ENCODE results near the gene ANKRD34A. TPM values are rescaled to one million over a fixed set of nuclear protein-coding genes. Genes with fewer than 3 reads are reported as not detected.
A peak's percentile ranks its signal among the peaks of the same experiment; 100 is the strongest.
"Not testable (repeated sequence)": the region's sequence is repeated elsewhere in the genome, so short reads cannot be mapped to it uniquely, and the experiment has no call there.

Gene ANKRD34A
- total RNA-seq, 1 donor from 2014 or later: 0.56 TPM

DNA sequence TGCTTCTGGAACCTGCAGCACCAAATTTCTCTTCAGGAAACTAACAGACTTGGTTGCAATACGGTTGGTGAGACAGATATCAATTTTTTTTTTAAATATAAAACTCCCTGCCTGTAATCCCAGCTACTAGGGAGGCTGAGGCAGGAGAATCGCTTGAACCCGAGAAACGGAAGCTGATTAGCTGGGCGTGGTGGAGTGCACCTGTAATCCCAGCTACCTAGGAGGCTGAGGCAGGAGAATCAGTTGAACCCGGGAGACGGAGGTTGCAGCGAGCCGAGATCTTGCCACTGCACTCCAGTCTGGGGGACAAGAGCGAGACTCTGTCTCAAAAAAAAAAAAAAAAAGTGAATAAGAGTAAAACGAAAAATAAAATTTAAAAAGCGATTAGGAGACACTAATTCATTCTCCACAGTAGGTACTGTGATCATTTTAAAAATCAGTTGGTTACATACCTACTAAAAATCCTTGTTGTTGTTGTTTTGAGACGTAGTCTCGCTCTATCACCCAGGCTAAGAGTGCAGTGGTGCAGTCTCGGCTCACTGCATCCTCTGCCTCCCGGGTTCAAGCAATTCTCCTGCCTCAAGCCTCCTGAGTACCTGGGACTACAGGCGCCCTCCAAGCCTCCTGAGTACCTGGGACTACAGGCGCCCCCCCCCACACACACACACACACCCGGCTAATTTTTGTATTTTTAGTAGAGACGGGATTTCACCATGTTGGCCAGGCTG, 36.3 kb downstream of the ANKRD34A start:
- peaks cover 26% of the 10 kb centered on the region for H3K4me1 Mint-ChIP-seq (ENCODE audit: unreplicated experiment)
- no peaks in the 10 kb centered on the region for H3K9me3 Mint-ChIP-seq (ENCODE audit: unreplicated experiment)
- peak overlapping the region; percentile 42 for H3K27ac Mint-ChIP-seq (ENCODE audit: unreplicated experiment)
- no peak for DNase-seq (ENCODE audit: low spot score)
- H3K27me3 Mint-ChIP-seq (ENCODE audit: unreplicated experiment): peaks cover 2% of the 10 kb centered on the region
- no peak overlapping the region for H3K4me3 Mint-ChIP-seq (ENCODE audit: unreplicated experiment)
- TF ChIP-seq, protein P1, sequence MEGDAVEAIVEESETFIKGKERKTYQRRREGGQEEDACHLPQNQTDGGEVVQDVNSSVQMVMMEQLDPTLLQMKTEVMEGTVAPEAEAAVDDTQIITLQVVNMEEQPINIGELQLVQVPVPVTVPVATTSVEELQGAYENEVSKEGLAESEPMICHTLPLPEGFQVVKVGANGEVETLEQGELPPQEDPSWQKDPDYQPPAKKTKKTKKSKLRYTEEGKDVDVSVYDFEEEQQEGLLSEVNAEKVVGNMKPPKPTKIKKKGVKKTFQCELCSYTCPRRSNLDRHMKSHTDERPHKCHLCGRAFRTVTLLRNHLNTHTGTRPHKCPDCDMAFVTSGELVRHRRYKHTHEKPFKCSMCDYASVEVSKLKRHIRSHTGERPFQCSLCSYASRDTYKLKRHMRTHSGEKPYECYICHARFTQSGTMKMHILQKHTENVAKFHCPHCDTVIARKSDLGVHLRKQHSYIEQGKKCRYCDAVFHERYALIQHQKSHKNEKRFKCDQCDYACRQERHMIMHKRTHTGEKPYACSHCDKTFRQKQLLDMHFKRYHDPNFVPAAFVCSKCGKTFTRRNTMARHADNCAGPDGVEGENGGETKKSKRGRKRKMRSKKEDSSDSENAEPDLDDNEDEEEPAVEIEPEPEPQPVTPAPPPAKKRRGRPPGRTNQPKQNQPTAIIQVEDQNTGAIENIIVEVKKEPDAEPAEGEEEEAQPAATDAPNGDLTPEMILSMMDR (IDR thresholded peaks at IDR 0.05; ENCODE audit: unreplicated experiment): no peak
- H3K36me3 Mint-ChIP-seq (ENCODE audit: low read depth, unreplicated experiment): peaks cover 20% of the 10 kb centered on the region

DNA sequence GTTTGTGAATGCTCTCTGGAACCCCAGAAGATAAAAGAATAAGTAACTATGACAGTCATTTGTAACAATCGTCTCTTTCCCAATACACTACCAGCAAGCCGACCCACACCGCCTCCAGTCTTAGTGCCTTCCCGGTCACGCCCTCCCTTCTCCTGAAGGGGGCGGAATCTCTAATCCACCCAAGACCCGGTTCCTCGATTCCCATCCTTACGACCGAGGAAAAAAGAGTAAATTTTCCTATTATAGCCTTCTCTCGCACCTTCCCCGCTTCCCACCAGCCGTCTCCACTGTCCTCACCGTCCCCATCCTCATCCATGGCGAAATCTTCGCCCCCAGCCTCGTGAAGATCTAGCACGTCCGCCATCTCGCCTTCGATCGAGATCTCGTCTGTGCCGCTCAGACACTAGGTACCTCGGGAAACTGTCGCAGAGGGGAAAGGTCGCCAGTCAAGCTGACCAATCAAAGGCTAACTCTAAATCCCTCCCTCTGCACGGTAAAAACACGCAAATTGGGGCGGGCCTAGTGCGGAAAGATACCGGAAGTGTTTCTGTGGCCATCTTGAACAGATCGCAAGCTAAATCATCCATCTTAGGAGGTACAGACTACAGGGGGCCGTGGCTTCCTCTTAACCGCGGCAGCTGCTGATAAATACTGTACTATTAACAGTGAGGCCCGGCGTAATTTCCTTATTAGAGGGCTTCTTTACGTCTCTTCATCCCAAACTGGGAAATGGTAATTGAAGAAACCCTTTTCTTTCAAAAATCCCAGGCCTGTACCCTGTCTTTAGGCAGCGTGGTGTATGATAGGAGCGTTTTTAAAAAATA, 37.1 kb downstream of the ANKRD34A start, which contains the start of gene RBM8A:
Gene RBM8A, minus strand, starts transcription at position 422 of the 824 bp plus-strand sequence. Its CDS starts 58 bp downstream, at position 364.
- peaks cover 21% of the 10 kb centered on the region for H3K36me3 Mint-ChIP-seq (ENCODE audit: low read depth, unreplicated experiment)
- peaks cover 2% of the 10 kb centered on the region for H3K27me3 Mint-ChIP-seq (ENCODE audit: unreplicated experiment)
- TF ChIP-seq, protein P1 (IDR thresholded peaks at IDR 0.05; ENCODE audit: unreplicated experiment): peak; percentile 71
- H3K27ac Mint-ChIP-seq (ENCODE audit: unreplicated experiment): no peak within 1 kb of the TSS
- no peaks in the 10 kb centered on the region for H3K9me3 Mint-ChIP-seq (ENCODE audit: unreplicated experiment)
- H3K4me3 Mint-ChIP-seq (ENCODE audit: unreplicated experiment): no peak within 1 kb of the TSS
- peaks cover 18% of the 10 kb centered on the region for H3K4me1 Mint-ChIP-seq (ENCODE audit: unreplicated experiment)
- peak; percentile 86 for DNase-seq (ENCODE audit: low spot score)

DNA sequence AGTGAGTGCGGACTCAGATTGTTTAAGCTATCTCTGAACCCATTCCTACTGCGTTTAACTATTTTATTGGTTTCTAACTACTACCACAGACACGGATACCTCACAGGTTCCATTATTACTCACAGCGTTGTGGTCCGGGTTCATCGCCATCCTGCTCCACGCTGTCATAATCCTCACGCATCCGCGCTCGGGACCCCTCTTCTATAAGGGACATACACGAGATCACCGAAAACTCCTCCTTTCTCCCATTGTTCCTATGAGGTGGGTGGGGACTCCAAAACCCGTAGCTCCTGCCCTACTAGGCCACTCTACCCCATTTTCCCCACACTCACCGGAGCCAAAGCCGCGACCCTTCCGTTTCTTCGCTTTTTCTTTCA, 37.7 kb downstream of the ANKRD34A start:
- H3K9me3 Mint-ChIP-seq (ENCODE audit: unreplicated experiment): no peaks in the 10 kb centered on the region
- peaks cover 2% of the 10 kb centered on the region for H3K27me3 Mint-ChIP-seq (ENCODE audit: unreplicated experiment)
- H3K27ac Mint-ChIP-seq (ENCODE audit: unreplicated experiment): no peak overlapping the region
- peaks cover 20% of the 10 kb centered on the region for H3K36me3 Mint-ChIP-seq (ENCODE audit: low read depth, unreplicated experiment)
- no peak for DNase-seq (ENCODE audit: low spot score)
- no peak overlapping the region for H3K4me3 Mint-ChIP-seq (ENCODE audit: unreplicated experiment)
- H3K4me1 Mint-ChIP-seq (ENCODE audit: unreplicated experiment): peaks cover 15% of the 10 kb centered on the region
- TF ChIP-seq, protein P1 (IDR thresholded peaks at IDR 0.05; ENCODE audit: unreplicated experiment): no peak

DNA sequence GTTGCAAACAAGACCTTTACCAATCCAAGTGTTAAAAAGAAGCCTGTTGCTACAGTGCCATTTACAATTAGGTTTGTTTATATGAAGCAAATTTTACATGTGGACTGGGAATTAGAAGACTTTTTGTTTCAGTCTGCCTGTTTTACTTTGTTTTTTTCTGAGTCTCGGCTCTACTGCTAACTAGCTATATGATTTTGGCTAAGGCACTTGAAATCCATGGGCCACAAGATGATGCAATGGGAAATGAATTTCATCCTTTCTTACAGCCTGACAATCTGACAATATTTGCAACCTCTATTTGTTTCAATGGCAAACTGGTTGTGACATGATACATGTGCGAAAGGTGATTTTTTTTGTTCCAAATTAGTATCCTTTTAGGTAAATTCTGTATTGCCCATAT, 42.1 kb downstream of the ANKRD34A start:
- TF ChIP-seq, protein P1 (IDR thresholded peaks at IDR 0.05; ENCODE audit: unreplicated experiment): no peak
- Mint-ChIP-seq H3K9me3 (ENCODE audit: unreplicated experiment) (no peaks in the 10 kb centered on the region), H3K36me3 (ENCODE audit: low read depth, unreplicated experiment) (peaks cover 22% of the 10 kb centered on the region), H3K4me3 (ENCODE audit: unreplicated experiment) (no peak overlapping the region), H3K27me3 (ENCODE audit: unreplicated experiment) (no peaks in the 10 kb centered on the region), H3K27ac (ENCODE audit: unreplicated experiment) (no peak overlapping the region), H3K4me1 (ENCODE audit: unreplicated experiment) (peaks cover 11% of the 10 kb centered on the region)
- DNase-seq (ENCODE audit: low spot score): no peak

DNA sequence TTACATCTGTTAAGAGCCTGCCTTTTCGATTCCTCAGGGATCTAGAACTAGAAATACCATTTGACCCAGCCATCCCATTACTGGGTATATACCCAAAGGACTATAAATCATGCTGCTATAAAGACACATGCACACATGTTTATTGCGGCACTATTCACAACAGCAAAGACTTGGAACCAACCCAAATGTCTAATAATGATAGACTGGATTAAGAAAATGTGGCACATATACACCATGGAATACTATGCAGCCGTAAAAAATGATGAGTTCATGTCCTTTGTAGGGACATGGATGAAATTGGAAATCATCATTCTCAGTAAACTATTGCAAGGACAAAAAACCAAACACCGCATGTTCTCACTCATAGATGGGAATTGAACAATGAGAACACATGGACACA, 44.1 kb downstream of the ANKRD34A start:
- DNase-seq (ENCODE audit: low spot score); H3K27me3 Mint-ChIP-seq (ENCODE audit: unreplicated experiment); H3K9me3 Mint-ChIP-seq (ENCODE audit: unreplicated experiment): not testable (repeated sequence)
- Mint-ChIP-seq H3K4me3 (ENCODE audit: unreplicated experiment) (peak overlapping the region; percentile 94), H3K27ac (ENCODE audit: unreplicated experiment) (peak overlapping the region; percentile 24), H3K36me3 (ENCODE audit: low read depth, unreplicated experiment) (peaks cover 21% of the 10 kb centered on the region), H3K4me1 (ENCODE audit: unreplicated experiment) (peaks cover 14% of the 10 kb centered on the region)
